ENCODE data around the gene PAK3. TPM values are rescaled to one million over a fixed set of nuclear protein-coding genes. Genes with fewer than 3 reads are reported as not detected.

Gene PAK3
- total RNA-seq, 2 donors from 2014 or later, result 6.7 to 12.5 TPM

- Histone ChIP-seq H3K27ac (no peak overlapping the region), H3K4me1 (replicated peaks) (no peaks in the 10 kb centered on the region), H3K4me3 (no peak overlapping the region), H3K9me3 (no peaks in the 10 kb centered on the region), H3K36me3 (no peaks in the 10 kb centered on the region), H3K27me3 (replicated peaks; ENCODE audit: insufficient read depth) (no peaks in the 10 kb centered on the region)
- DNase-seq (ENCODE audit: low spot score), result no peak
- intact Hi-C loops (cut with DNase I), result no loop called here
- TF ChIP-seq POLR2AphosphoS5 (IDR thresholded peaks at IDR 0.05) (no peak), POLR2A (IDR thresholded peaks at IDR 0.05) (no peak)
- TF ChIP-seq, protein P1, sequence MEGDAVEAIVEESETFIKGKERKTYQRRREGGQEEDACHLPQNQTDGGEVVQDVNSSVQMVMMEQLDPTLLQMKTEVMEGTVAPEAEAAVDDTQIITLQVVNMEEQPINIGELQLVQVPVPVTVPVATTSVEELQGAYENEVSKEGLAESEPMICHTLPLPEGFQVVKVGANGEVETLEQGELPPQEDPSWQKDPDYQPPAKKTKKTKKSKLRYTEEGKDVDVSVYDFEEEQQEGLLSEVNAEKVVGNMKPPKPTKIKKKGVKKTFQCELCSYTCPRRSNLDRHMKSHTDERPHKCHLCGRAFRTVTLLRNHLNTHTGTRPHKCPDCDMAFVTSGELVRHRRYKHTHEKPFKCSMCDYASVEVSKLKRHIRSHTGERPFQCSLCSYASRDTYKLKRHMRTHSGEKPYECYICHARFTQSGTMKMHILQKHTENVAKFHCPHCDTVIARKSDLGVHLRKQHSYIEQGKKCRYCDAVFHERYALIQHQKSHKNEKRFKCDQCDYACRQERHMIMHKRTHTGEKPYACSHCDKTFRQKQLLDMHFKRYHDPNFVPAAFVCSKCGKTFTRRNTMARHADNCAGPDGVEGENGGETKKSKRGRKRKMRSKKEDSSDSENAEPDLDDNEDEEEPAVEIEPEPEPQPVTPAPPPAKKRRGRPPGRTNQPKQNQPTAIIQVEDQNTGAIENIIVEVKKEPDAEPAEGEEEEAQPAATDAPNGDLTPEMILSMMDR (IDR thresholded peaks at IDR 0.05), result no peak
- WGBS, result 88% methylated on average over 2 of the region's 2 CpGs
These were observed 28.4 kb downstream of the PAK3 start for GRCh38 chrX:111124418-111124817.

- TF ChIP-seq POLR2A (IDR thresholded peaks at IDR 0.05) (no peak), POLR2AphosphoS5 (IDR thresholded peaks at IDR 0.05) (no peak)
- TF ChIP-seq, protein P1 (IDR thresholded peaks at IDR 0.05), result no peak
- no peaks in the 10 kb centered on the region for H3K9me3 ChIP-seq
- H3K36me3 ChIP-seq, result no peaks in the 10 kb centered on the region
- DNase-seq (ENCODE audit: low spot score), result no peak
- H3K4me3 ChIP-seq, result no peak overlapping the region
- no peaks in the 10 kb centered on the region for H3K4me1 ChIP-seq (replicated peaks)
- H3K27ac ChIP-seq, result no peak overlapping the region
- intact Hi-C loops (cut with DNase I), result no loop called here
- no peaks in the 10 kb centered on the region for H3K27me3 ChIP-seq (replicated peaks; ENCODE audit: insufficient read depth)
These were observed 31.0 kb downstream of the PAK3 start for GRCh38 chrX:111127038-111127437.

DNA sequence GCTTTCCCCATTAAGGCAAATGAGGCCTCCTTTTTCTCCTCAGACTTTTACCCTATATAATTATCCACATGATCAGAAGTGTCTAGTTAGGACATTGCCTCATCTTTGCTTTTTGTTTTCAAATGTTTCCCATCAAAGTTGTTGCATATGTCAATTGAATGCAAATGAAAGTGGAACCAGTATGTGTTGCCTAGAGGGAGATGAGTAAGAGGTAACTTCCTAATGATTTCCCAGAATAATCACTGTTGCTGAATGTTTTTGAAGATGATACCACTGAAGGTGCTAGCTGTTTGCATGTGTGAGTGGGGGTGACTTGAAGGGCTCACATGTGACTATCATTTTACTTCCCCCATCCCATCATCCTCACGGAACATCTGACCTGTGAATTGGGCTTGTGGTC, 33.9 kb downstream of the PAK3 start:
- no peak overlapping the region for H3K27ac ChIP-seq
- no peak overlapping the region for H3K4me3 ChIP-seq
- no peaks in the 10 kb centered on the region for H3K9me3 ChIP-seq
- DNase-seq (ENCODE audit: low spot score), result no peak
- 92% methylated on average over 1 of the region's 1 CpG for WGBS
- intact Hi-C loops (cut with DNase I), result no loop called here
- H3K27me3 ChIP-seq (replicated peaks; ENCODE audit: insufficient read depth), result no peaks in the 10 kb centered on the region
- TF ChIP-seq POLR2A (IDR thresholded peaks at IDR 0.05) (no peak), POLR2AphosphoS5 (IDR thresholded peaks at IDR 0.05) (no peak)
- TF ChIP-seq, protein P1 (IDR thresholded peaks at IDR 0.05), result no peak
- H3K4me1 ChIP-seq (replicated peaks), result no peaks in the 10 kb centered on the region
- no peaks in the 10 kb centered on the region for H3K36me3 ChIP-seq

DNA sequence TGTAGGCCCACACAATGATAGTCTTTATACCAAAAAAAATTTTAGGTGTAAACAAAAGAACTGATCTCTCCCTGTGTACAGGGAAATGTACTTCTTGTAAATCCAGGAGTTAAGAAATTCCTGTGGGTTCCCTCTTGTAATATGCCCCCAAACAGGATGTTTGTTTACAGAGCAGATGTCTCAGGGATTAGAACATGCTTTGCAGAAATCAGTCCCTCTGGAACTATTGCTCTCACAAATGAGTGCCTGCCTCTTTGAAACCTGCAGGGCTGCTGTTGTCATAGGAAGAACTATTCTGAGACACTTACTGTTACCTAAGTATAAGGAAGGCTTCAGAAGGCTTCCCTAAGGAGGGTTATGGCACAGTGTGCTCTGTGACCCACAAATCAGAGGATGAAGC, 35.6 kb downstream of the PAK3 start:
- intact Hi-C loops (cut with DNase I), result no loop called here
- no peaks in the 10 kb centered on the region for H3K4me1 ChIP-seq (replicated peaks)
- no peak overlapping the region for H3K4me3 ChIP-seq
- H3K27ac ChIP-seq, result no peak overlapping the region
- H3K27me3 ChIP-seq (replicated peaks; ENCODE audit: insufficient read depth), result no peaks in the 10 kb centered on the region
- H3K9me3 ChIP-seq, result no peaks in the 10 kb centered on the region
- TF ChIP-seq POLR2A (IDR thresholded peaks at IDR 0.05), result no peak
- TF ChIP-seq, protein P1 (IDR thresholded peaks at IDR 0.05), result no peak
- no peak for TF ChIP-seq POLR2AphosphoS5 (IDR thresholded peaks at IDR 0.05)
- H3K36me3 ChIP-seq, result no peaks in the 10 kb centered on the region
- DNase-seq (ENCODE audit: low spot score), result no peak

DNA sequence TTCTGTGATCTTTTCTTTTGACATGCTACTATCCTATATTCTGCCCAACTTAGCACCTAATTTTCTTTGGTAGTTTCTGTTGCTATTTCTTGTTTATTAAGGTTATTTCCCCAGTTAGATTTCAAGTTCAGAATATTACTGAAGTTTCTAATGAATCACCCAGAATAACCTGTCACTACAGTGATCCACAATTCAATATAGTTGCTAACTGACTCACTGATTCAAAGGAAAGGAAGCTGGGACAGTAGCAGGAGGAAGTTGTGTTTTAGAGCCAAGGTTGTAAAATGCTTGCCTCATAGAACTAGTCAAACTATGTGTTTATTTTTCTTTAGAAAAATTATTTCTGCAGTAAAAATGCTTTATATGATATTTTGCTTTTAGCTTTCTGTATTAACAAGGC, 37.4 kb downstream of the PAK3 start:
- no peak overlapping the region for H3K4me3 ChIP-seq
- intact Hi-C loops (cut with DNase I), result no loop called here
- no peak overlapping the region for H3K27ac ChIP-seq
- H3K27me3 ChIP-seq (replicated peaks; ENCODE audit: insufficient read depth), result no peaks in the 10 kb centered on the region
- no peak for TF ChIP-seq POLR2AphosphoS5 (IDR thresholded peaks at IDR 0.05)
- TF ChIP-seq, protein P1 (IDR thresholded peaks at IDR 0.05), result no peak
- TF ChIP-seq POLR2A (IDR thresholded peaks at IDR 0.05), result no peak
- no peaks in the 10 kb centered on the region for H3K4me1 ChIP-seq (replicated peaks)
- no peaks in the 10 kb centered on the region for H3K9me3 ChIP-seq
- DNase-seq (ENCODE audit: low spot score), result no peak
- H3K36me3 ChIP-seq, result no peaks in the 10 kb centered on the region
